Stomach (tissue), 4 donors: ENCODE data around the gene CLTRN.

Experiments used
- POLR2A ChIP-seq, 4 donors: fragments of 450-650 bp; IDR thresholded peaks; one replicate each; pipeline ENCODE4 v1.6.1; 2016; ENCODE audit warnings: antibody characterized with exemption in 4 of 4, control low read depth in 2 of 4, mild to moderate bottlenecking in 1 of 4, moderate library complexity in 1 of 4
- POLR2AphosphoS5 ChIP-seq, 3 donors: sonication (generic); formaldehyde crosslinking; IDR thresholded peaks; one replicate each; pipeline ENCODE4 v1.6.1; 2016; ENCODE audit warnings: antibody characterized with exemption in 3 of 3
- TF ChIP-seq, protein P1 (sequence below), 7 experiments: fragments of 450-650 bp in 4 of 7; fragments of 200-600 bp in 3 of 7; sonication (generic) in 3 of 7; IDR thresholded peaks; one replicate each; pipeline ENCODE4 v1.5.1; 2016 to 2019; ENCODE audit warnings: antibody characterized with exemption in 7 of 7, control low read depth in 2 of 7, mild to moderate bottlenecking in 1 of 7

- TF ChIP-seq, protein P1, sequence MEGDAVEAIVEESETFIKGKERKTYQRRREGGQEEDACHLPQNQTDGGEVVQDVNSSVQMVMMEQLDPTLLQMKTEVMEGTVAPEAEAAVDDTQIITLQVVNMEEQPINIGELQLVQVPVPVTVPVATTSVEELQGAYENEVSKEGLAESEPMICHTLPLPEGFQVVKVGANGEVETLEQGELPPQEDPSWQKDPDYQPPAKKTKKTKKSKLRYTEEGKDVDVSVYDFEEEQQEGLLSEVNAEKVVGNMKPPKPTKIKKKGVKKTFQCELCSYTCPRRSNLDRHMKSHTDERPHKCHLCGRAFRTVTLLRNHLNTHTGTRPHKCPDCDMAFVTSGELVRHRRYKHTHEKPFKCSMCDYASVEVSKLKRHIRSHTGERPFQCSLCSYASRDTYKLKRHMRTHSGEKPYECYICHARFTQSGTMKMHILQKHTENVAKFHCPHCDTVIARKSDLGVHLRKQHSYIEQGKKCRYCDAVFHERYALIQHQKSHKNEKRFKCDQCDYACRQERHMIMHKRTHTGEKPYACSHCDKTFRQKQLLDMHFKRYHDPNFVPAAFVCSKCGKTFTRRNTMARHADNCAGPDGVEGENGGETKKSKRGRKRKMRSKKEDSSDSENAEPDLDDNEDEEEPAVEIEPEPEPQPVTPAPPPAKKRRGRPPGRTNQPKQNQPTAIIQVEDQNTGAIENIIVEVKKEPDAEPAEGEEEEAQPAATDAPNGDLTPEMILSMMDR (IDR thresholded peaks at IDR 0.05) = no peak
- TF ChIP-seq POLR2A (IDR thresholded peaks at IDR 0.05) = no peak
- TF ChIP-seq POLR2AphosphoS5 (IDR thresholded peaks at IDR 0.05) = no peak
These were observed 48.1 kb downstream of the CLTRN start for GRCh38 chrX:15616531-15616930.
